ENCODE data around the gene ODAPH.
A peak's percentile ranks its signal among the peaks of the same experiment; 100 is the strongest.
"Not testable (repeated sequence)": the region's sequence is repeated elsewhere in the genome, so short reads cannot be mapped to it uniquely, and the experiment has no call there.

ODAPH gene

DNA sequence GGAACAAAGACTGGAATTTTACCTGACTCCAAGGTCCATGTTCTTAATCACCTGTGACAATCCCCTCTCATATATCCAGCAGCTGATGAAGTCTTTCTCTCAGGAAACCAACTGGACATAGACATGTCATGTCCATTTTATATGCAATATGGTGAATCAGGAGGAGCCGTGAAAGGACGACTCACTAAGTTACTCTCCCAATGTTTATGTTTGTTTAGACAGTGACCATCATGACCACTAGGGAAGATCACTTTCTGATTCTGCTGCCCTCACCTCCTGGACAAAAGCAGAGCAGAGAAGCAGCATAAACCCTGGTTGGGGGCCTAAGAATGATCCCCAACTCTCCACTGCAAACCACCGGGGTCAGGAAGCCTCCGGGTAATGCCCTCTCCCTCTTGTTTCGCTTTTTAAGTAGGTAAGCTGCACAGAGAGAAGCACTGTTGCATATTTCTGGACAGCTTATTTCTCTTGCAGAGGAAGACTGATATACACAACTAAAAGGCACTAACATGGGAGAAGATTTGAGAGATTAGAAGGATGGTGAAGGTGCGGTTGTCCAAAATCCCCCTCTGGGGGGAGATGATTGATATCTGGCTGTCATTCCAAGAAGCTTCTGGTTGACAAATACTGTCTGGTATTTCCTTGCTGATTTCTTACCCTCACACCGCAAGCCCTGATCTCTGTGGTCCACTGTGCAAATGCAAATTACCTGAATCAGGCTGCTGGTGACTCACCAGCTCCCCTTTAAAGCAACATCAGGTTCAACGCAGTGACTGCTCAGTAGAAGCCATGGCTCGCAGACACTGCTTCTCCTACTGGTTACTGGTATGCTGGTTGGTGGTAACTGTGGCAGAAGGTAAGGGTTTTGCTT, at the start of gene ODAPH:
TSS of gene ODAPH (plus strand) at position 773 of the 871 bp plus-strand sequence. CDS start at position 790, 17 bp downstream.
- H3K27me3 ChIP-seq (ENCODE audit: control insufficient read depth in 2 of 2, insufficient read depth in 2 of 2, low read length in 2 of 2) = peaks cover 0 to 2% of the 10 kb centered on the region in 2 donors
- H3K9ac ChIP-seq (ENCODE audit: low read depth in 1 of 2, low read length in 2 of 2) = no peak within 1 kb of the TSS
- no peaks in the 10 kb centered on the region for H3K4me1 ChIP-seq (ENCODE audit: control insufficient read depth in 2 of 2, insufficient read depth in 2 of 2, low read length in 2 of 2)
- no peaks in the 10 kb centered on the region for H3K9me3 ChIP-seq (ENCODE audit: control insufficient read depth in 2 of 2, low read length in 2 of 2)
- H3K27ac ChIP-seq (ENCODE audit: low read depth in 2 of 2, low read length in 2 of 2) = no peak within 1 kb of the TSS
- H3K36me3 ChIP-seq (ENCODE audit: control insufficient read depth in 2 of 2, insufficient read depth in 2 of 2, low read length in 2 of 2) = no peaks in the 10 kb centered on the region
- H3K4me3 ChIP-seq (ENCODE audit: low read length in 2 of 2) = no peak within 1 kb of the TSS

DNA sequence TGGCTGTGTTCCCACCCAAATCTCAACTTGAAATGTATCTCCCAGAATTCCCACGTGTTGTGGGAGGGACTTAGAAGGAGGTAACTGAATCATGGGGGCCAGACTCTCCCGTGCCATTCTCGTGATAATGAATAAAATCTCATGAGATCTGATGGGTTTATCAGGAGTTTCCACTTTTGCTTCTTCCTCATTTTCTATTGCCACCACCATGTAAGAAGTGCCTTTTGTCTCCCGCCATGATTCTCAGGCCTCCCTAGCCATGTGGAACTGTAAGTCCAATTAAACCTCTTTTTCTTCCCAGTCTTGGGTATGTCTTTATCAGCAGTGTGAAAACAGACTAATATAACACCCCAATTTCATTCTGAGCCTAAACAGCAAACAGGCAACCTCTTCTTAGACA, 46.3 kb upstream of the ODAPH start:
- H3K4me3 ChIP-seq (ENCODE audit: low read length in 2 of 2); H3K9ac ChIP-seq (ENCODE audit: low read depth in 1 of 2, low read length in 2 of 2); H3K27me3 ChIP-seq (ENCODE audit: control insufficient read depth in 2 of 2, insufficient read depth in 2 of 2, low read length in 2 of 2); H3K36me3 ChIP-seq (ENCODE audit: control insufficient read depth in 2 of 2, insufficient read depth in 2 of 2, low read length in 2 of 2); H3K27ac ChIP-seq (ENCODE audit: low read depth in 2 of 2, low read length in 2 of 2); H3K9me3 ChIP-seq (ENCODE audit: control insufficient read depth in 2 of 2, low read length in 2 of 2): not testable (repeated sequence)
- peaks cover 14 to 24% of the 10 kb centered on the region in 2 donors for H3K4me1 ChIP-seq (ENCODE audit: control insufficient read depth in 2 of 2, insufficient read depth in 2 of 2, low read length in 2 of 2)

DNA sequence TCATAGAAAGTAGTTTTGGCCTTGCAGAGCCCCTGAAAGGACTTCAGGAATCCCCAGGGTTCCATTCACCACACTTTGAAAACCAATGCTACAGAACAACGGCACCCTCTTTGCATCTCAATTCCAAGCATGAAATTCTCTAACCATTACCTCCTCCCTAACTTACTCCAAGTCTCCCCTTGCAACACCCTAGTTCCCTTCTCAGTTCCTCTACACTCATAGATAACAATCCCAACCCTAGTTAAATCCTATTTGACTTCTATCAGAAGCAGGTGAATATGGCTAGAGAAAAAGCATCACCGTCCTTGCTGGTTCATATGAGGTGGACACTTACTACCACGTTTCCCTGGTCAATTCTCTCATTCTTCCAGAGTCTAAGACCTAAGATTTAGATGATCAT, 44.0 kb upstream of the ODAPH start:
- no peaks in the 10 kb centered on the region for H3K27me3 ChIP-seq (ENCODE audit: control insufficient read depth in 2 of 2, insufficient read depth in 2 of 2, low read length in 2 of 2)
- peak overlapping the region; percentile 47 to 98 for H3K27ac ChIP-seq (ENCODE audit: low read depth in 2 of 2, low read length in 2 of 2)
- H3K9me3 ChIP-seq (ENCODE audit: control insufficient read depth in 2 of 2, low read length in 2 of 2) = no peaks in the 10 kb centered on the region
- peak overlapping the region; percentile 44 to 58 for H3K4me3 ChIP-seq (ENCODE audit: low read length in 2 of 2)
- no peak overlapping the region for H3K9ac ChIP-seq (ENCODE audit: low read depth in 1 of 2, low read length in 2 of 2)
- peaks cover 24 to 34% of the 10 kb centered on the region in 2 donors for H3K4me1 ChIP-seq (ENCODE audit: control insufficient read depth in 2 of 2, insufficient read depth in 2 of 2, low read length in 2 of 2)
- peaks cover 0 to 5% of the 10 kb centered on the region in 2 donors for H3K36me3 ChIP-seq (ENCODE audit: control insufficient read depth in 2 of 2, insufficient read depth in 2 of 2, low read length in 2 of 2)

- no peaks in the 10 kb centered on the region for H3K9me3 ChIP-seq (ENCODE audit: control insufficient read depth in 2 of 2, low read length in 2 of 2)
- peaks cover 24 to 34% of the 10 kb centered on the region in 2 donors for H3K4me1 ChIP-seq (ENCODE audit: control insufficient read depth in 2 of 2, insufficient read depth in 2 of 2, low read length in 2 of 2)
- peak overlapping the region; percentile 90 to 97 for H3K4me3 ChIP-seq (ENCODE audit: low read length in 2 of 2)
- H3K36me3 ChIP-seq (ENCODE audit: control insufficient read depth in 2 of 2, insufficient read depth in 2 of 2, low read length in 2 of 2) = peaks cover under 1 to 5% of the 10 kb centered on the region in 2 donors
- H3K9ac ChIP-seq (ENCODE audit: low read depth in 1 of 2, low read length in 2 of 2) = peak overlapping the region; percentile 41 to 80
- H3K27me3 ChIP-seq (ENCODE audit: control insufficient read depth in 2 of 2, insufficient read depth in 2 of 2, low read length in 2 of 2) = no peaks in the 10 kb centered on the region
- H3K27ac ChIP-seq (ENCODE audit: low read depth in 2 of 2, low read length in 2 of 2) = peak overlapping the region; percentile 98 to 100
These were observed 43.3 kb upstream of the ODAPH start for GRCh38 chr4:75512386-75513211.

DNA sequence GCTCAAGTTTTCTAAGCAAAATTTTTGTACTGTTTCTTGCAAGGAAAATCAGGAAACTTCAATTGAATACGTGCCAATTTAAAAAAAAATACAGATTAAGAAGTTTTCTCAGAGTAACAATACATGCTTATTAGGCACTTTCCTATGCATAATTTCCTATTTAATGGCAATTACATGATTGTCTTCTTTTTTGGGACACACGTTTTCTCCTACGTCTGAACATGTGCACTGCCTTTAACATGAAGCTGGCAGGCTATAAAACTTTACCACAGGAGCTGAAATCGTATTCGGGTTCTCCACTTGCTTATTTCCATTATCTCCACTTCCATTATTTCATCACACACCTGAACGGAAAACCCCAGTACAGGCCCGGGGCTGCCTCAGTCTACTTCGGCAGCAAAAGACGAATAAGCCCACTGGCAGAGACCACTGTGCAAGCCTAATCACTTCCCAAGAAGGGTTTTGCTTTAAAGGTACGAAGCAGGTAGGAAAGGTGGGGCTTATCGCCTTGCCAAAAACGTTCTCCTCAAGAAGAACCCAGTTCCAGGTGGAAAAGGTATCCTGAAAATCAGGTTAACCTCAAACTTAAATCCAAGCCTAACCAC, 42.2 kb upstream of the ODAPH start:
- Histone ChIP-seq H3K36me3 (ENCODE audit: control insufficient read depth in 2 of 2, insufficient read depth in 2 of 2, low read length in 2 of 2) (peaks cover 7 to 8% of the 10 kb centered on the region in 2 donors), H3K27me3 (ENCODE audit: control insufficient read depth in 2 of 2, insufficient read depth in 2 of 2, low read length in 2 of 2) (no peaks in the 10 kb centered on the region), H3K4me3 (ENCODE audit: low read length in 2 of 2) (peak overlapping the region; percentile 90 to 97), H3K27ac (ENCODE audit: low read depth in 2 of 2, low read length in 2 of 2) (peak overlapping the region; percentile 98 to 100), H3K9ac (ENCODE audit: low read depth in 1 of 2, low read length in 2 of 2) (peak overlapping the region; percentile 74 to 80), H3K9me3 (ENCODE audit: control insufficient read depth in 2 of 2, low read length in 2 of 2) (no peaks in the 10 kb centered on the region), H3K4me1 (ENCODE audit: control insufficient read depth in 2 of 2, insufficient read depth in 2 of 2, low read length in 2 of 2) (peaks cover 24 to 34% of the 10 kb centered on the region in 2 donors)

DNA sequence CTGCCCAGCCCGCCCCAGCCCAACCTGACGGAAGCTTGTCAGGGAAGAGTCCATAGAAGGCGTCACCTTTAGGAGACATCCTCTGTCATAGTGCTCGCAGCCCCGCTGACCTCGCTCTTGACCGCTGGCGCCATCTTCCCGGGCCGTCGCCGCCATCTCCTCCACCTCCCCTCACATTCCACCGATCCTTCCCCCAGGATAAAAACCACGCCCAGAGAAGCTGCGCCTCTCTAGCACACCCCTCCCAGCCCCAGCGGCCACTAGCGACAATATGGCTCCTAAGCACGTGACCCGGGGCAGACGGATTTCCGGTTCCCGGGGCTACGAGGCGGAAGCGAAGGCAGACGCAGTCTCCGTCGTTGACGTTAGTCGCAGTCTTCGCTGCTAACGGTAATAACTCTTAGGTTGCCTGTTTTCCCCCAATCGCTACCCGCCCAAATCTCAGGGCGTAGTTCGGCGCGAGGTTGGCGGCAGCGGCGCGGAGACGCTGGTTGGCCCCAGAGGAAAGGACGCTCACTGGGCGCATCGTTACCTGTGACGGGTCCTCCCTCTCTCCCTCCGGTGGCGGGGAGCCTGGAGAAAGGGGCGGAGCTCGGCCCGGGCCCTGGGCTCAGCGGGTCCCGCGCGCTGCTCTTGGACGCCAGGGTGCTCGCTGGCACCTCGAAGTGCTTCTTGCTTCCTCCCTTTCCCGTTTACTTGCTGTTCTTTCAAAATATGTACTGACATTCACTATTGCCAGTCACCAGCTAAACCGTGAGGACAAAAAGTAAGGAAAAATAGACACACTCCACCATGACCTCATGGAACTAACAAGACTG, 41.5 kb upstream of the ODAPH start, which contains the start of the genes RCHY1 and THAP6:
TSS of gene RCHY1 (minus strand) at position 273 of the 818 bp plus-strand sequence. CDS start at position 156, 117 bp downstream.
TSS of gene THAP6 (plus strand) at position 343 of the 818 bp plus-strand sequence. CDS start 980 bp downstream, outside the sequence.
- Histone ChIP-seq H3K36me3 (ENCODE audit: control insufficient read depth in 2 of 2, insufficient read depth in 2 of 2, low read length in 2 of 2) (peaks cover 9 to 11% of the 10 kb centered on the region in 2 donors), H3K4me1 (ENCODE audit: control insufficient read depth in 2 of 2, insufficient read depth in 2 of 2, low read length in 2 of 2) (peaks cover 24 to 34% of the 10 kb centered on the region in 2 donors), H3K9me3 (ENCODE audit: control insufficient read depth in 2 of 2, low read length in 2 of 2) (no peaks in the 10 kb centered on the region), H3K27me3 (ENCODE audit: control insufficient read depth in 2 of 2, insufficient read depth in 2 of 2, low read length in 2 of 2) (no peaks in the 10 kb centered on the region), H3K4me3 (ENCODE audit: low read length in 2 of 2) (peak within 1 kb of the TSS; percentile 90 to 97), H3K27ac (ENCODE audit: low read depth in 2 of 2, low read length in 2 of 2) (peak within 1 kb of the TSS; percentile 98 to 100), H3K9ac (ENCODE audit: low read depth in 1 of 2, low read length in 2 of 2) (peak within 1 kb of the TSS; percentile 74 to 80)

DNA sequence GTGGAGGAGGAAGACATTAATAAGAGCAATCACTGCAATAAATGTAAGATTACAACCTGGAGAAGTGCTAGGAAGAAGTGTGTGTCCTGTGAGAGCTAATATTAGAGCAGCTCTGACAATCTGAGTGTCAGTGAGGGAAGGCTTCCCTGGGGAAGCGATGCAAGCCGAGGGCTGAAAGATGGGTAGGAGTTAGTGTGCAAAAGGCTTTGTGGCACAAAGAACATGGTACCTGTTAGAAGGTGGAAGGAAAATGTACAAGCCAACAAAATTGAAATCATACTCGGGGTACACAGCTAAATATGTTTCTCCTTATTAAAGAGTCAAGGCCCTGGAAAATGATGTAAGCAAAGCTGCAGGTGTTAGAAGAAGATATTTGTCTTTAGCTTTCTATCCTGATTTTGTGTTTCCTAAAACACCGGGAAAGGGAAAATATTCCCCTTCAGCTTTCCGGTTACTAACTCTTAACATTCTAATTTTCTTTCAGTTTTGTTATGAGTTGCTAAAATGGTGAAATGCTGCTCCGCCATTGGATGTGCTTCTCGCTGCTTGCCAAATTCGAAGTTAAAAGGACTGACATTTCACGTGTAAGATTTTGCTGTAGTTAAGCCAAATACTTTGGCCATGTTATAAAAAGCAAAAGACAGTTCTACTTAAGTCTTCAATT, 40.8 kb upstream of the ODAPH start:
- peaks cover 9 to 11% of the 10 kb centered on the region in 2 donors for H3K36me3 ChIP-seq (ENCODE audit: control insufficient read depth in 2 of 2, insufficient read depth in 2 of 2, low read length in 2 of 2)
- peak overlapping the region; percentile 74 to 80 for H3K9ac ChIP-seq (ENCODE audit: low read depth in 1 of 2, low read length in 2 of 2)
- no peaks in the 10 kb centered on the region for H3K9me3 ChIP-seq (ENCODE audit: control insufficient read depth in 2 of 2, low read length in 2 of 2)
- H3K4me3 ChIP-seq (ENCODE audit: low read length in 2 of 2) = peak overlapping the region; percentile 90 to 97
- peaks cover 24 to 34% of the 10 kb centered on the region in 2 donors for H3K4me1 ChIP-seq (ENCODE audit: control insufficient read depth in 2 of 2, insufficient read depth in 2 of 2, low read length in 2 of 2)
- H3K27me3 ChIP-seq (ENCODE audit: control insufficient read depth in 2 of 2, insufficient read depth in 2 of 2, low read length in 2 of 2) = no peaks in the 10 kb centered on the region
- H3K27ac ChIP-seq (ENCODE audit: low read depth in 2 of 2, low read length in 2 of 2) = peak overlapping the region; percentile 98 to 100

- Histone ChIP-seq H3K27ac (ENCODE audit: low read depth in 2 of 2, low read length in 2 of 2) (no peak overlapping the region), H3K9me3 (ENCODE audit: control insufficient read depth in 2 of 2, low read length in 2 of 2) (no peaks in the 10 kb centered on the region), H3K27me3 (ENCODE audit: control insufficient read depth in 2 of 2, insufficient read depth in 2 of 2, low read length in 2 of 2) (no peaks in the 10 kb centered on the region), H3K4me1 (ENCODE audit: control insufficient read depth in 2 of 2, insufficient read depth in 2 of 2, low read length in 2 of 2) (peaks cover 24 to 31% of the 10 kb centered on the region in 2 donors), H3K36me3 (ENCODE audit: control insufficient read depth in 2 of 2, insufficient read depth in 2 of 2, low read length in 2 of 2) (peaks cover 9 to 11% of the 10 kb centered on the region in 2 donors), H3K4me3 (ENCODE audit: low read length in 2 of 2) (no peak overlapping the region), H3K9ac (ENCODE audit: low read depth in 1 of 2, low read length in 2 of 2) (no peak overlapping the region)
These were observed 39.7 kb upstream of the ODAPH start for GRCh38 chr4:75516144-75516543.

DNA sequence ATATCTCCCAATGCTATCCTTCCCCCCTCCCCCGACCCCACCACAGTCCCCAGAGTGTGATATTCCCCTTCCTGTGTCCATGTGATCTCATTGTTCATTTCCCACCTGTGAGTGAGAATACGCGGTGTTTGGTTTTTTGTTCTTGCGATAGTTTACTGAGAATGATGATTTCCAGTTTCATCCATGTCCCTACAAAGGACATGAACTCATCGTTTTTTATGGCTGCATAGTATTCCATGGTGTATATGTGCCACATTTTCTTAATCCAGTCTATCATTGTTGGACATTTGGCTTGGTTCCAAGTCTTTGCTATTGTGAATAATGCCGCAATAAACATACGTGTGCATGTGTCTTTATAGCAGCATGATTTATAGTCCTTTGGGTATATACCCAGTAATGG, 36.4 kb upstream of the ODAPH start:
- not testable (repeated sequence) for H3K9me3 ChIP-seq (ENCODE audit: control insufficient read depth in 2 of 2, low read length in 2 of 2); H3K4me3 ChIP-seq (ENCODE audit: low read length in 2 of 2); H3K27me3 ChIP-seq (ENCODE audit: control insufficient read depth in 2 of 2, insufficient read depth in 2 of 2, low read length in 2 of 2); H3K9ac ChIP-seq (ENCODE audit: low read depth in 1 of 2, low read length in 2 of 2); H3K27ac ChIP-seq (ENCODE audit: low read depth in 2 of 2, low read length in 2 of 2)
- Histone ChIP-seq H3K4me1 (ENCODE audit: control insufficient read depth in 2 of 2, insufficient read depth in 2 of 2, low read length in 2 of 2) (peaks cover 10 to 12% of the 10 kb centered on the region in 2 donors), H3K36me3 (ENCODE audit: control insufficient read depth in 2 of 2, insufficient read depth in 2 of 2, low read length in 2 of 2) (peaks cover 22 to 23% of the 10 kb centered on the region in 2 donors)

All from mucosa of rectum (tissue), 2 donors.